GM21723 (cell line): ENCODE results near the gene MAGI1.

Source experiments
- ATAC-seq: cut with Tn5 transposase; IDR thresholded peaks from one replicate; pipeline ENCODE4 v1.9.1; 2021; ENCODE audit warnings: mild to moderate bottlenecking, moderate library complexity; ENCODE audit not compliant: unreplicated experiment

The MAGI1 gene

DNA sequence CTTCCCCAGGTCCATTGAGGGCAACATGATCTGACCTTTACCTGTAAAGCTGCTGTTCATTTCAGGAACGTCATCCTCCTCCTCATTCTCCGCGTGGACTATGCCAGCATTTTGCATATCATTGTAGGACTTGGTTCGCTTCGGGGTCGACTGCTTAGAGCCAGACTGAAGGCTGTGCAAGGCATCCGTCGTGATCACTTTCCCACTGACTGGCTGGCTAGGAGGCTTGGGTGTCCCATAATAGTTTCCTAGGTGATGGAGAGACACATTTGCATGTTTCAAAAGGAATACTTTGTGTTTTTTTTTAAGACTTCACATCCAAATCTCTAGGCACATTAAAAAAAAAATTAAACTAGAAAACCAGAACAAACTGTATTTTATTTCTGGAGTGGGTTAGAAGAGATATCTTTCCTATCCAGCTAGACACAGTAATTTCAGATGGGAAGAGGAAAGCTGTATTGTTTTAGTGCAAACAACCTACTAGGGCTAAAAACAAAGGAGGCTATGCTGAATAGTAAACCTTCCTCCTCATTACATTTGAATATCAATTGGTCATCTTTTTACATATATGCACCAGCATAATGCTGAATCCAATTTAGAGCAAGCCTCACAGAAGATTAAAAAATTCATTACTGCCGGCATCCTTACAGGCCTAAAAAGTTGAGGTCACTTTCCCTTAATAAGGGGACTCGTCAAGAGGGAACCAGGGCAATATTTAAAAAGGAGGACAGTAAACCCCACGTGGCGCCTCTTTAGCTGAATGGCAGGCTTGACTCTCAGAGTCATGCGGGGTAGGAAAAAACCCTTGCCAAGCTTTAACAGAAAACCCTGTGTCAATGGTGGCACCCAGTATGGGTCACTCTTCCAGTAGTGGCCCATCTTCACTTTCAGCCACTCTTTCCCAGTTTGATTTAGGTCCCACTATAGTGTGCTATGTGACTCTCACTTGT, 559.9 kb downstream of the MAGI1 start:
- no peak for ATAC-seq

DNA sequence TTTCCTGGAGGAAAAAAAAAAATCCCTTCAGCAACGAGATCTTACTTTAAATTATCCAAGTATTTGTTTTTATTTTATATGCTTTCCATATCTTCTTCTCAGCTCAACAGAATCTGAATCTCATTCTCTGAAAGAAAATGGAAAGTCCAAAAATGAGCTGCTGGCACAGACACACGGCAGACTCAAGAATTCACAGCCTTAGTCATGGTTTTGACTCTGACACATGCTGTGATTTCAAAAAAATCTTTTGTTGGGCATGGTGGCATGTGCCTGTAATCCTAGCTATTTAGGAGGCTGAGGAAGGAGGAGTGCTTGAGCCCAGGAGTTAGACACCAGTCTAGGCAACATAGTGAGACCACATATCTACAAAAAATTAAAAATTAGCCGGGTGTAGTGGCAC, 565.0 kb downstream of the MAGI1 start:
- no peak for ATAC-seq

DNA sequence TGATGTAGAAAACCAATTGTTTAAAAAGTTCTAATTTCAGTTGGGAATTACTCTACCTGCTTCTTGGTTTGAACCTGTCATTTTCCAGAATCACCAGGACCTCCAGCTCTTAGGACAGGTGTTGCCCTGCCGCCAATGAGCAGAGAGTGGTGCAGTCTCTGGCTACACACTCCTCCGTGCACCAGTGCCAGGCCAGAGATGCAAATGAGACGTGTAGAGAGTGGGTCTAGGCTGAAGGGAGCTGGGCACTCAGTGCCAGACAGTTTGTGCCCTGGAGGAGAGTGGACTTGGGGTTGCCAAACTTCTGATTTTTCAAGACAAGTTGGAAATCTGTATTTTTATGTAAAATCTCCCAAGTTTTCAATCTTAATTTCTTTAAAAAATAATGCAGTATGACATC, 566.2 kb downstream of the MAGI1 start:
- no peak for ATAC-seq

DNA sequence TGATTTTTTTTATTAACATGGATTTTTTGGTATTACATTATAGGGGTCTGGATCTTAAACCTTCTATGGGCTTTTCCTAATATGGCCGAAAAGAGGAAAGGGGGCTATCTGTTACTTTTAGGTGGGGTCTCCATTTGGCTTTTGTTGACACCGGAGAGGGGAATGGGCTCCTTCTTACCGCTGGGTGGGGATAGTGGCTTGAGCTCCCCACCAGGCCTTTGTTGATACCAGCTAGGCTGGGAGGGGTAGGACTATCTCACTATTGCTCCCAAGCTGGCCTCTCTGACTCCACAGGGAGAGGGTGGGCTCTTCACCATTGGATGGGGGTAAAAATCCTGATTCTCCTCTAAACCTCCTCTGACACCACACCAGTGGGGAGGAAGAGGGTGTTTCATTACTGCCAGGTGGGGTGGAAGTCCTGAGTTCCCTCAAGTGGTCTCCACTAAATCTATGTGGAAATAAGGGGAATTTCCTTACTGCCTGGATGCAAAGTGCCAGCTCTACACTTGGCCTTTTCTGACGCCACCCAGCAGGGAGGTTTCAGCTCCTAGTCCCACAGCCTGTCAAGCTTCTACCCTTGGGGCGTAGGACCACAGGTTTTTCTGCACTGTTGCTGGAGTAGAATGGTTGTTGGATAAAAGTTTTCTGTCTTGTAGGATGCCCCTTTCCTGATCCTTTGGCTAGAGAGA, 572.3 kb downstream of the MAGI1 start:
- no peak for ATAC-seq

DNA sequence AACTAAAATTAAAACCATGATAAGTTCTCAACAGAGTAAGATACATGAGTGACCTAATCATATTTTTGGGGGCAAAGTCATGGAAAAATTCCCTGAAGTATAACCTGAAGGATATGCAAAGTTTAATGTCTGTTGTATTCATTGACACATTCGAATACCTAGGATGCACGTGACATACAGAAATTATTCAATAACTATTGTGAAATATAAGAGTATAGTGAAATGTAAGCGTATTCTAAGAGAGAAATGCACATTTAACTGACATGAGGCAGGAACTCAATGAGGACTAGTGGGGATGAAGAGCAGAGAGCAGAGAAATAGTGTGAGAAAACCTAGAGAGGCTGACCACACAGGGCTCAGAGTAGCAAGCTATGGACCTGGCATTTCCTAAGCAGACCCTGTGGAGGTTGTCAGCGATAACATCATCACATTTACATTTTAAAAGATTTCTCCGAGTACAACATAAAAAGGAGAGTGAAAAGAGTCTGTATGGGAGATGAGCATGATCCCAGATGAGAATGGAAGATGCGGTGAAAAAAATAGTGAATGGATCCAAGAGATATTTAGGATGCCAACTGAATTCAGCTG, 588.8 kb downstream of the MAGI1 start:
- no peak for ATAC-seq

- no peak for ATAC-seq
These were observed 590.6 kb downstream of the MAGI1 start for GRCh38 chr3:65448120-65448519.

DNA sequence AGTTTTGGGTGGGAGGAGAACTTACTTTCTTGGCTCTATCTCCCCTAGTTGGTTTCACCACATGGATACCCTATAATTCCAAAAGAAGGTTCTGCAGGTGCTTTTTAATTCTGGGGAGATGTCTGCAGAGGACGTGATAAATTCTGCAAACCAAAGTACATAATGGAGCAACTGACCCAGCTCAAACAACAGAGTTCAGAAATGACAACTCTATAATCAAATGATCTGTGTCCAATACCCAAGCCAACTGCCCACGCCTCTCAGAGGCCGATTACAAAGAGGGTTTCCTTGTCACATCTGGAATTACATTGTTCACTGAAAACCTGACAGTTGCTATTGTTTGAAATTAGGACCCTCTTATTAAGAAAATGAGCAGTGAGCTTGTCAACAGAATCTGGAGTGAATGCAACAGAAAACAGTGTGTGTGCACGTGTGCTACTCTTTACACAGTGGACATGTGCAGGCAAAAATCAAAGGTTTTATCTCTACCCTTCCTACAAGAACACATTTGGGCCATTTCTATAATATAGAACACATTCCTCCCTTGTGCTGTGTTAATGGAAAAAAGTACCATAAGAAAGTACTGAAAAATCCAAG, 593.0 kb downstream of the MAGI1 start:
- ATAC-seq = no peak

GRCh38 chr3:65444447-65444815, 594.3 kb downstream of the MAGI1 start:
- ATAC-seq = no peak

DNA sequence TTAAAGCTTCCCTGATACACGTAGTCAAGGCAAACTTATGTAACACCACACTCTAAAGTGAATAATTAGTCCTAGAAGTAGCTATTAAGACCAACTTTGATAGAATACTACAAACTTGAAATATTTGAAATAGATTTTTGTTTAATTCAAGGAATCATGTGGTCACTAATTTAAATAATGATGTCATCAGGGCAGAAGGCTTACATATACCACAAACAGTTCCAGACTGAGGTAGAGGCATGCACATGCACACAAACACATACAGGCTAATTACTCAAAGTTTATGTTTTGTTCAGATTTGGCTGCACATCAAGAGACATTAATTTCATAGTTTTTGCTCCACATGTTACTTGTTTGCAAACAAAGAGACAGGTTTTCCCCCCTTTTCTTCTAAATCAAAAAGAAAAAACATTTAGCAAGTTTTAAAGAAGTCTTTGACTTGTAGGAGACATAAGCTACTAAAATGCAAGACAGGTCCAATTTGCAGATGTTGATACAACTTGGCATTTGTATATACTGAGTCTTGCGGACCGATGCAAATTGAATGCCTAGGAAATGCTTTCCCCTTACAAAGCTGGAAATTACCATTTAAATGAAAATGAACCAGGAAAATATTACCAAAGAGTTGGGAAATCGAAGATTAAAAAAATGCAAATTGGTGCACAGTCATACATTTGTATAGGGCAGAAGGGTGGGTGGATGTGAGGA, 594.8 kb downstream of the MAGI1 start:
- ATAC-seq = no peak

- no peak for ATAC-seq
These were observed 599.0 kb downstream of the MAGI1 start for GRCh38 chr3:65439641-65440284.

- no peak for ATAC-seq
These were observed 600.1 kb downstream of the MAGI1 start for GRCh38 chr3:65438612-65439011.

- ATAC-seq = no peak
These were observed 600.6 kb downstream of the MAGI1 start for GRCh38 chr3:65438096-65438495.

- ATAC-seq = no peak
These were observed 602.1 kb downstream of the MAGI1 start for GRCh38 chr3:65436580-65436979.

DNA sequence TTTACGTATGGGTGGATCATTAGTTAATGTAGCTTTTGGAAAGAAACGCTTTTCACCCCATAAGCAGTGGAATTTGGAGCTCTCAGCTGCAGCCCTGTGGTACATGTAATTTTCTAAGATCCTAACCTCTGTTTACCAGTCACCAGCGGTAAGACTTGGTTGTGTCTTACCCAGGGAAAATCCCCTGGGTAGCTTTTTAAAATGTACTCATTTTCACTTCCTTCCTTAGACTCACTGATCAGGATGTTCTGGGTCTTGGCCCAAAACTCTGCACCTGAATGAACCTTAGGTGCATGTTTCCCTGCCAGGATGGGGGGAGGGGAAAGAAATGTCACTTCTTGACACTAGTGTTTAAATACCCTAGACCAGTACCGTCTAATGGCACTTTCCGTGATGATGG, 605.2 kb downstream of the MAGI1 start:
- ATAC-seq = no peak

GRCh38 chr3:65432388-65433003, 606.2 kb downstream of the MAGI1 start:
- no peak for ATAC-seq

GRCh38 chr3:65425880-65426279, 612.8 kb downstream of the MAGI1 start:
- no peak for ATAC-seq

- no peak for ATAC-seq
These were observed 616.6 kb downstream of the MAGI1 start for GRCh38 chr3:65422154-65422553.

GRCh38 chr3:65419233-65419632, 619.5 kb downstream of the MAGI1 start:
- ATAC-seq = no peak

- ATAC-seq = no peak
These were observed 624.8 kb downstream of the MAGI1 start for GRCh38 chr3:65413891-65414290.

DNA sequence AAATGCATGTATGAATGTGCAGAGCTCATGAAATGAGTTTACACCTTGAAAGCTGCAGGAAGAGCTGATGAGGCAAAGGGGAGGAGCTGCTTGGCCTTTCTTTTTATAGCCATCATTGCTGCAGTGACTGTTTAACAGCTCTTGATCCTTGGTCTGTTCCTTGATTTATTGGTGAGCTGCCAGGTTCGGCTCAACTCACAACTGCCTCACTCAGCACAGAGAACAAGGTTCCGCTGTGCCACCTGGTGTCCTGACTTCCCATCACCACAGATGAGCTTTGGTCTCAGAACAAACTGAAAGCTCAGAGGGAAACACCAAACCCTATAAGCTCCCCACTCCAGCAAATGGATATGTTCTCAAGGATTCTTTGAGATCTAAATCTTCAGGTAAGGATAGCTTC, 626.1 kb downstream of the MAGI1 start:
- no peak for ATAC-seq
